GM21528 (cell line): ENCODE measurements around the gene PHF3.

Experiments
- ATAC-seq: cut with Tn5 transposase; IDR thresholded peaks from one replicate; pipeline ENCODE4 v1.9.1; 2021; ENCODE audit warnings: mild to moderate bottlenecking, moderate library complexity; ENCODE audit not compliant: unreplicated experiment, low FRiP score

PHF3 gene, protein sequence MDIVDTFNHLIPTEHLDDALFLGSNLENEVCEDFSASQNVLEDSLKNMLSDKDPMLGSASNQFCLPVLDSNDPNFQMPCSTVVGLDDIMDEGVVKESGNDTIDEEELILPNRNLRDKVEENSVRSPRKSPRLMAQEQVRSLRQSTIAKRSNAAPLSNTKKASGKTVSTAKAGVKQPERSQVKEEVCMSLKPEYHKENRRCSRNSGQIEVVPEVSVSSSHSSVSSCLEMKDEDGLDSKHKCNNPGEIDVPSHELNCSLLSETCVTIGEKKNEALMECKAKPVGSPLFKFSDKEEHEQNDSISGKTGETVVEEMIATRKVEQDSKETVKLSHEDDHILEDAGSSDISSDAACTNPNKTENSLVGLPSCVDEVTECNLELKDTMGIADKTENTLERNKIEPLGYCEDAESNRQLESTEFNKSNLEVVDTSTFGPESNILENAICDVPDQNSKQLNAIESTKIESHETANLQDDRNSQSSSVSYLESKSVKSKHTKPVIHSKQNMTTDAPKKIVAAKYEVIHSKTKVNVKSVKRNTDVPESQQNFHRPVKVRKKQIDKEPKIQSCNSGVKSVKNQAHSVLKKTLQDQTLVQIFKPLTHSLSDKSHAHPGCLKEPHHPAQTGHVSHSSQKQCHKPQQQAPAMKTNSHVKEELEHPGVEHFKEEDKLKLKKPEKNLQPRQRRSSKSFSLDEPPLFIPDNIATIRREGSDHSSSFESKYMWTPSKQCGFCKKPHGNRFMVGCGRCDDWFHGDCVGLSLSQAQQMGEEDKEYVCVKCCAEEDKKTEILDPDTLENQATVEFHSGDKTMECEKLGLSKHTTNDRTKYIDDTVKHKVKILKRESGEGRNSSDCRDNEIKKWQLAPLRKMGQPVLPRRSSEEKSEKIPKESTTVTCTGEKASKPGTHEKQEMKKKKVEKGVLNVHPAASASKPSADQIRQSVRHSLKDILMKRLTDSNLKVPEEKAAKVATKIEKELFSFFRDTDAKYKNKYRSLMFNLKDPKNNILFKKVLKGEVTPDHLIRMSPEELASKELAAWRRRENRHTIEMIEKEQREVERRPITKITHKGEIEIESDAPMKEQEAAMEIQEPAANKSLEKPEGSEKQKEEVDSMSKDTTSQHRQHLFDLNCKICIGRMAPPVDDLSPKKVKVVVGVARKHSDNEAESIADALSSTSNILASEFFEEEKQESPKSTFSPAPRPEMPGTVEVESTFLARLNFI (N-terminal part only)

DNA sequence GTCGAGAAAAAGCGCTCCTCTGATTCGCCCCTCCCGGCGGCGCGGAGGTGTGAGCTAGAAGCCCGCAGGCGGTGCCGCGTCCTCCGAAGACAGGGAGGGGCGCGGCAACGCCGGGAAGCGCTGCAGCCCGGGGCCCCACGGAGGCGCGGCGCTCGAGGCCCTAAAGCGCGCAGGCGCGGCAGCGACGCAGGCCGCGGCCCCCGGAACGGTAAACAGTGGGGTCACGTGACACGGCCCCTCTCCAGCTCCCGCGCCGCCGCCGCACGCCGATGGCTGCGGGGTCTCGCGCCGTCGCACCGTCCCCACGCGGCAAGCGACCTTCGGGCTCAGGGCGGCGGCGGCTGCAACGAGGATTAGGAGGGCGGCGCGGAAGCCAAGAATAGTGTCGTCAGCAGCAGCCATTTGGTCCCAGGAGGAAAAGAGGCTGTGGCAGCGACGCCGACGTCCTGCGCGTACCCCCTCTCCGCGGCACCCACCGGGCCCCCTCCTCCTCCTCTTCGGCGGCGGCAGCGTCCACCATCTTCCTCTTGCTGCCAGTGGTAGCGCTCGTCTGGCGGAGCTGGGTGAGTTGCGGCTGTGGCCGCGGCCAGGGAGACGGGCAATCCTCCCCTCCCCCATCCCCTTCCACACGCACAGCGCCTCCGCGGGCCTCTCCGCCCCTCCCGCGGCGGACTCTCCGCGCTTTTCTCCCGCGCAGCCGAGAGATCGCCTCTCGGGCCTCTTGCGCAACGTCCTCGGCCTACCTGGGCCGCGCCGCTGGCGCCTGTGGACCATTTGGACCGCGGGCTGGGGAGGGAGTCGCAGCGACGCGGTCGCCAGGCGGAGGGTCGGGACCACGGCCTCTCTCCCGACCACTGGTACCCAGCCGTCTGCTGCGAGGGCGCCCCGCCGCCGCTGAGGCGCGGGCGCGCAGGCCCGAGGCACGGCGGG, at the start of gene PHF3:
Gene PHF3, plus strand, starts transcription at position 215 of the 930 bp plus-strand sequence. CDS start 10,750 bp downstream, outside the sequence.
- ATAC-seq: peak; percentile 83

- no peak for ATAC-seq
Observed at GRCh38 chr6:63589952-63590411, 45.6 kb upstream of the PHF3 start.

DNA sequence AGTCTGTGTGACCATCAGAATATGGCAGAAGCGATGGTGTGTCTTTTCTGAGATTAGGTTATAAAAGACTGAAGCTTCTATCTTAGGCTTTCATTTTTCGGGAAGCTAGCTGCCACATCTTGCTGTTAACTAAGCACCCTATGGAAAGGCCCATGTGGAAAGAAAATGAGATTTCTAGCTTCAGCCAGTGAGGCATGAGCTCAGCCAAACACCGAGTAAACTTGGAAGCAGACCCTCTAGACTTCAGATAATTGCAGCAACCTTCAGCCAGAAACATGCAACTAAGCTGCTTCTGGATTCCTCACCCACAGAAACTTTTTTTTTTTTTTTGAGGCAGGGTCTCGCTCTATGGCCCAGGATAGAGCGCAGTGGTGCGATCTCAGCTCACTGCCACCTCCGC, 42.7 kb upstream of the PHF3 start:
- ATAC-seq: no peak

DNA sequence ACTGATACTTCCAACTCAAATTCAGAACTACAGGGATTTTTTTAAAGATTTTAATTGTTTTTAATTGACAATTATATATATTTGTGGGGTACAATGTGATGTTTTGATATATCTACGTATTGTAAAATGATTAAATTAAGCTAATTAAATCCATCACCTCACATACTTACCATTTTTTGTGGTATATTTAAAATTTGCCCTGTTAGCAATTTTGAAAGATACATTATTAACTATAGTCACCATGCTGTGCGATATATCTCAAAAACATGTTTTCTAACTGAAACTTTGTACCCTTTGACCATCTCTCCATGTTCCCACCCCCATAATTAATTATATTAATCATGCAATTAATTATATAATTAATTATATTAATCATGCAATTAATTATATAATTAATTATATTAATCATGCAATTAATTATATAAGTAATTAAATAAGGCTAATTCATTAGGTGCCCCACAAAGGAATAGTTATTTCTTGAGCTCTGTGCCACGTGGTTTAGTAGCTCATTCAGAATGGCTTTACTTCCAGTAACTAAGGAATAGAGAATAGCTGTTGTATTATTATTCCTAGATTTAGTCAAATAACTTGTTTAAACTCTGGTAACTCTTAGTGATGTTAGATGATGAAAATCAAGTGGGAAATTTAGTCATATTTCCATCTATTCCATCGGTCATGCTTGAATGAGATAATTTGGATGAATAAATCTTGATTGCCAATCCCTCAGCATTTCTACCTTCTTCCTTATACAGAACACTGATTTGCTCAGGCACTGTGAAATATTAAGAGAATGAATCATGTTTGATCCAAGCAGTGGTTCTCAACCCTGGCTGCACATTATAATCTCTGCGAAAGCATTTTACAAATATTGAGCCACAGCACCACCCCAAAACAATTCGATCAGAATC, 38.2 kb upstream of the PHF3 start:
- ATAC-seq: no peak

DNA sequence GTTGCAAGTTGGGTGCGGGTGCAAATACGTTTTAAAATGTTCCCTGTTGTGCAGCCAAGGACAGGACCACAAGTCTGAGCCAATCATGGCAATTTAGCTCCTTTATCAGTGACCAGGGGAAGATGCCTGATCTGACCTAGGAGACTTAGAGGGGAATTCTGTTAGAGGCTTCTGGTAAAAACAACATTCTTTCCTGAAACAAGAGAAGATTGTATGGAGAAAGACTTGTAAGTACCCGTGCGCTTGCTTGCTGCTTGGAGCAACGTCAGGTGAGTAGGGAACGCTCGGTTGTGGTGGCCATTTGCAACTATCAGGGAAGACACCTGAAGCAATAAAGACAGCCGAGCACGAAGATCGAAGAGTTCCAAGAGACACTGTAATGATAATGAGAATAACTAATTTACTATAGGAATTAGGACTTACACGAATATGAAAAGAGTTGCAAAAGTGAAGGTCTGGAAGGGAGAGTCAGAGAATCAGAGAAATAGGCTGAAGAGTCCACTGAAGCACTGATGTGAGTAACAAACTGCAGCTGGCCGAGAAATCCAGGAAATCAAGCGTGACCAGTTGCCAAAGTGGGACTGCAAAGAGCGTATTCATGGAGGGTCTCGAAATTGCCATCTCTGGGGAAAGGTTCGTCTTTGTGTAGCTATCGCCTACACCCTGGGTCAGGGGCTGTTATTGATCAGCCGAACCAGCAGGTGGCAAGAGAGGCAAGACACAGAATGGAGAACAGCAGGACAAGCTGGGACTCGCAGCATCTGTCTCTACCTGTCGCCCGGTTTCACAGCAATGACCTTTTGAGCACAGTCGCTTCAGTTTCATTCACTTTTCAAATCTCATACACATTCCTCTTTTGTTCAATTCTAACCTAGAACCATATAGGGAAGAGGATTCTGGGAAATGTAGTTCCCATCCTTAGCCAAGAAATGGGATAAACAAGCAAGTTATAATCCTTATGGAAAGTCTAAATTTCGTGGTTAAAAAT, 37.3 kb upstream of the PHF3 start:
- ATAC-seq: peak; percentile 100

GRCh38 chr6:63599243-63599642, 36.4 kb upstream of the PHF3 start:
- ATAC-seq: no peak

DNA sequence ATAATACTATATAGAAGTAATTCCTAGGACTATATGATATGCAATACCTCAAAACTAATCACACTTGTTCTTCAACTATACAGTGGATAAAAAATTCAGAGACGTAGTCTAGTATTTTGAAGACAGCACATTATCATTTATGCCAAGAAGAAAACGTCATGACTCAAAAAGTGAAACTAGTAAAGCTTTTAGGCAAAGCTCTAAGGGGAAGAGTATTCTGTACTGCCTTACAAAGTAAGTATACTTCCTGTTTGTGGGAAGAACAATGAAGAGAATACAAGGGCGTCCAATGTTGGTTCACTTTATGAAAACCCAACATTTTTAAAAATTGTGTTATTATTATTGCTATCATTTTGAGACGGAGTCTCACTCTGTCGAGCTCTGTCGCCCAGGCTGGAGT, 35.5 kb upstream of the PHF3 start:
- ATAC-seq: no peak

DNA sequence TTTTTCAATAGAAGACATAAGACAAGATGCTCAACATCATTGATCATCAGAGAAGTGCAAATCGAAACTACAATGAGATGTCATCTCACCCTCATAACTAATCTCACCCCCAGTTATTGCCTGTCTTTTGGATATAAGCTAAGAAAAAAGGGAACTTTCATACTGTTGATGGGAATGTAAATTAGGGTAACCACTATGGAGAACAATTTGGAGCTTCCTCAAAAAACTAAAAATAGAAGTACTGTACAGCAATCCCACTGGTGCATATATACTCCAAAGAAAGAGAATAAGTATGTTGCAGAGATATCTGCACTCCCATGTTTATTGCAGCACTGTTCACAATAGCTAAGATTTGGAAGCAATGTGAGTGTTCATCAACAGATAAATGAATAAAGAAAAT, 26.4 kb upstream of the PHF3 start:
- ATAC-seq: no peak

DNA sequence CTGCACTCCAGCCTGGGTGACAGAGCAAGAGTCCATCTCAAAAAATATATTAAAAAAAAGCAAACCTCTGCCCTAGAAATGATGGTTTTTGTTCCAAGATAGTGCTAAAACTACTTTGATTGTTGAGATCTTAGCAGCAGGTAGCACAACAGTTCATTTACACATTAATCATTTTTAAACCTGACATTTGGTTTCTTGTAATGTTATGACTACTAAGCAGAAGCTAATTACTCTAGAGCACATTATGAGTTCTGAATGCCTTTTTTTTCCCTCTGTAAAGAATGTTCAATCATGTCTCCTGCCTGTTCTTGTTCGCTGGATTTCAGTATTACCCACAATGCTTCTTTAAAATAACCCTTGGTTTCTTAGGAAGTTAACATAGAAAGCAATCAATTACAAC, 24.7 kb upstream of the PHF3 start:
- no peak for ATAC-seq

GRCh38 chr6:63611560-63611959, 24.0 kb upstream of the PHF3 start:
- no peak for ATAC-seq

GRCh38 chr6:63615590-63615989, 20.0 kb upstream of the PHF3 start:
- ATAC-seq: no peak

- no peak for ATAC-seq
Observed at GRCh38 chr6:63624091-63624490, 11.5 kb upstream of the PHF3 start.

DNA sequence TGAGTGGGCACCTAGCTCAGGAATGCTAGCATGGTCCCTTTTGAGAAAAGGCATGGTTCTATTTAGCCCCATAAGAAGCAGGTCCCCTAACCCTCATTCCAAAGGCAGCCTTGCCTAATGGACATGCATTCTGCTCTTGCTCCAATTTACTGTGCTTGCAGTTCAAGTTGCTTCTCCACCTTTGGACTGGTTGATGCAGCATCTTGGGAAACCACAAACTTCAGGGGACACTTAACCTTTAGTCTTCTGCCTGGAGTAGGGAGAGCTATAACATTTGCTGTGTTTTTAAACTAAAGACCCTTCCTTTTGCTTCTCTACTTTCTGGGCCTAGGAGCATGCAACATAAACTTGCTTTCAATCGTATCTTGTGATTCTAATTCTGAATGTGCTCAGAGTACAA, 5.1 kb upstream of the PHF3 start:
- ATAC-seq: no peak

- no peak for ATAC-seq
Observed at GRCh38 chr6:63634630-63635029, 972 bp upstream of the PHF3 start.

GRCh38 chr6:63635215-63635587, 401 bp upstream of the PHF3 start:
- peak; percentile 25 for ATAC-seq

- ATAC-seq: peak; percentile 21
Observed at GRCh38 chr6:63636518-63637021, 968 bp downstream of the PHF3 start.

DNA sequence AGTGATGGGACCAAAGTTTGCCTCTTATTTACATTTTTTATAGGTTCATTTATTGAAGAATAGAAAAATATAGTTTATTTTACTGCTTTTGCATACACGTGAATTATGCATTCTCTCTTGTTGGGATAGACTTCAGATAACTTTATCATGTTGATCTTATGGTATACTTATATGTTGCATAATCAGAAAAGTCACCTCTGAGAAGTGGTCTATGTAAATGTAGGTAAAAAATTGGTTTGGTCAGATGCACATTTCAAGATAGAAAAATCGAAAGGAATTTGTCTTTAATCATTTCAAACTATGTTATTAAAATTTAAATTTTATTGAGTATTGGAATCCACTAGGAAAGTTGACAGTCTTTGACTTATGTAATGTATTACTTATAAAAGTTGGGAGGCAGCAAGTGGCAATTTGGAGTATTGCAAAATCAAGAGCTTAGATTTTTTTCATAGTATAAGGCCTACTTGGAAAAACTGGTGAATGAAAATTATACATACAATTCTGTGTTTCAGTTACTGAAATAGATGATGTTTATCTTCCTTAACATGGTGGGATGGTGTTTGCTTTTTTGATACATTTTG, 2.4 kb downstream of the PHF3 start:
- no peak for ATAC-seq
